Esophagus muscularis mucosa (tissue), 4 donors: ENCODE data around the gene SPPL3. TPM values are rescaled to one million over a fixed set of nuclear protein-coding genes. Genes with fewer than 3 reads are reported as not detected.
A peak's percentile ranks its signal among the peaks of the same experiment; 100 is the strongest.

Experiments
- DNase-seq: peaks from one replicate; pipeline ENCODE4 v3.0.0-alpha.2; 2017; ENCODE audit errors: extremely low spot score
- H3K27ac ChIP-seq, 4 donors: fragments of 200-600 bp; sonication (generic); replicated peaks in 1 of 4; 1 replicate in 3 of 4; 2 replicates in 1 of 4; pipeline ENCODE4 v1.5.1; 2016 to 2019; ENCODE audit warnings: mild to moderate bottlenecking in 1 of 4
- H3K27me3 ChIP-seq, 4 donors: fragments of 200-600 bp; sonication (generic); one replicate each; pipeline versions ENCODE4 v1.5.1 to v1.6.0; 2016 to 2019
- H3K36me3 ChIP-seq, 4 donors: fragments of 200-600 bp; sonication (generic); one replicate each; pipeline ENCODE4 v1.5.1; 2016 to 2019
- H3K4me1 ChIP-seq, 4 donors: fragments of 200-600 bp; sonication (generic); one replicate each; pipeline ENCODE4 v1.5.1; 2016 to 2019
- H3K4me3 ChIP-seq, 4 donors: fragments of 200-600 bp; sonication (generic); 1 replicate in 2 of 4; 2 replicates in 2 of 4; pipeline ENCODE4 v1.5.1; 2016 to 2019; ENCODE audit warnings: mild to moderate bottlenecking in 4 of 4, moderate library complexity in 1 of 4
- H3K9me3 ChIP-seq, 4 donors: fragments of 200-600 bp; sonication (generic); 1 replicate in 3 of 4; 2 replicates in 1 of 4; pipeline ENCODE4 v1.5.1; 2016 to 2019
- EP300 ChIP-seq: sonication (generic); formaldehyde crosslinking; IDR thresholded peaks from one replicate; pipeline ENCODE4 v1.6.1; 2017; ENCODE audit warnings: antibody characterized with exemption
- POLR2A ChIP-seq: fragments of 450-650 bp; IDR thresholded peaks from one replicate; pipeline ENCODE4 v1.6.1; 2017; ENCODE audit warnings: antibody characterized with exemption, moderate library complexity, mild to moderate bottlenecking, low read depth
- POLR2AphosphoS5 ChIP-seq, 2 donors: sonication (generic); formaldehyde crosslinking; IDR thresholded peaks; one replicate each; pipeline ENCODE4 v1.6.1; 2017; ENCODE audit warnings: antibody characterized with exemption in 2 of 2
- WGBS: methylation state at CpG from one replicate; pipeline ENCODE4 v1.1.5; 2018; 5-methylcytosine and 5-hydroxymethylcytosine counted together
- intact Hi-C: fragments of 100-400 bp; cut with DNase I; formaldehyde crosslinking; loops from one replicate; pipeline ENCODE4 v1.15.1; 2023
- total RNA-seq, 4 donors: library from RNA; depleted of rRNA; stranded (reverse); fragments of >200 nt; gene quantifications; one replicate each; pipeline versions ENCODE4 v1.1.0 to v1.2.1, GENCODE V29; 2016
- TF ChIP-seq, protein P1 (sequence below), 3 experiments: fragments of 200-600 bp in 2 of 3; fragments of 450-650 bp in 1 of 3; sonication (generic) in 2 of 3; IDR thresholded peaks; one replicate each; pipeline ENCODE4 v1.5.1; 2017 to 2019; ENCODE audit warnings: antibody characterized with exemption in 3 of 3, mild to moderate bottlenecking in 2 of 3, moderate library complexity in 1 of 3

Gene SPPL3
- total RNA-seq, 4 donors from 2014 or later = 18.4 to 32.1 (median 21.8) TPM

DNA sequence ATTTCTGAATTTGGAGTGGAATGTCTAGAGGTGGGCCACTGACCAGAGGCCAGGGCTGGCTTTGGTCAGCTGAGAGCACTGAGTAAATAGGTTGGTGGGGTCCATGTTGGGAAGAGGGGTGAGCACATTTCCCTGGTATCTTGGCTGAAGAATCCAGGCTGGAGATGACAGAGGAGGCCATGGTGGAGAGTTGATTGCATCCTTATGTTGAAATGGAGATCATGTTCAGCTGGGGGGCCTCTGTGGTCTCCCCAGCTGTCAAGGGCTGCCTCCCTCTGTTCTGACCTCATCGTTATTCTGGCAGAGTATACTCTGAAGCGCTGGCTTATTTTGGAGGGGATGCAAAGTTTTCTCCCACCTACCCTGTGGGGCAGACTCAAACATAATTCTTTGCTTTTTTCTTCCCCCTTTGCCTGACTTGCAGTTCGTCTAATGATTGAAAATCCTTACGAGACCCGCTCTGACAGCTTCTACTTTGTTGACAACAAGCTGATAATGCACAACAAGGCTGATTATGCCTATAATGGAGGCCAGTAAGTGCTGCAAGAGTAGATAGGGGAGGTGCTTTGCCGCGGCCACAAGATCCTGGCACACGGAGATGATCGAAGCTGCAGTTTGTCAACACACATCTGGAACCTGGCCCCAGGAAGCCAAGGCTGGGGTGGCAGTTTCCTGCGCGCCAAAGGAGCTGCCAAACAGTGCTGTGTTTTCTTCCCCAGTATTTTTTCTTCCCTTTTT, 184.5 kb downstream of the SPPL3 start:
- WGBS = 76% methylated on average over 11 of the region's 11 CpGs
- no peaks in the 10 kb centered on the region for H3K27me3 ChIP-seq
- peaks cover 6 to 17% (median 12%) of the 10 kb centered on the region in 4 donors for H3K4me1 ChIP-seq
- peak overlapping the region in 1 of 4 donors; percentile 10 for H3K27ac ChIP-seq
- no peak for TF ChIP-seq EP300
- no peak for TF ChIP-seq POLR2A
- TF ChIP-seq POLR2AphosphoS5 (IDR thresholded peaks at IDR 0.05) = no peak
- TF ChIP-seq, protein P1, sequence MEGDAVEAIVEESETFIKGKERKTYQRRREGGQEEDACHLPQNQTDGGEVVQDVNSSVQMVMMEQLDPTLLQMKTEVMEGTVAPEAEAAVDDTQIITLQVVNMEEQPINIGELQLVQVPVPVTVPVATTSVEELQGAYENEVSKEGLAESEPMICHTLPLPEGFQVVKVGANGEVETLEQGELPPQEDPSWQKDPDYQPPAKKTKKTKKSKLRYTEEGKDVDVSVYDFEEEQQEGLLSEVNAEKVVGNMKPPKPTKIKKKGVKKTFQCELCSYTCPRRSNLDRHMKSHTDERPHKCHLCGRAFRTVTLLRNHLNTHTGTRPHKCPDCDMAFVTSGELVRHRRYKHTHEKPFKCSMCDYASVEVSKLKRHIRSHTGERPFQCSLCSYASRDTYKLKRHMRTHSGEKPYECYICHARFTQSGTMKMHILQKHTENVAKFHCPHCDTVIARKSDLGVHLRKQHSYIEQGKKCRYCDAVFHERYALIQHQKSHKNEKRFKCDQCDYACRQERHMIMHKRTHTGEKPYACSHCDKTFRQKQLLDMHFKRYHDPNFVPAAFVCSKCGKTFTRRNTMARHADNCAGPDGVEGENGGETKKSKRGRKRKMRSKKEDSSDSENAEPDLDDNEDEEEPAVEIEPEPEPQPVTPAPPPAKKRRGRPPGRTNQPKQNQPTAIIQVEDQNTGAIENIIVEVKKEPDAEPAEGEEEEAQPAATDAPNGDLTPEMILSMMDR (IDR thresholded peaks at IDR 0.05) = no peak
- no peak for DNase-seq
- no peak overlapping the region for H3K4me3 ChIP-seq
- intact Hi-C loops = loop anchor here (10.0 kb wide), 1 partner anchor 185 kb away; the partner anchor contains the start of gene SPPL3
- no peaks in the 10 kb centered on the region for H3K9me3 ChIP-seq
- H3K36me3 ChIP-seq = peaks cover 44 to 94% (median 89%) of the 10 kb centered on the region in 4 donors

DNA sequence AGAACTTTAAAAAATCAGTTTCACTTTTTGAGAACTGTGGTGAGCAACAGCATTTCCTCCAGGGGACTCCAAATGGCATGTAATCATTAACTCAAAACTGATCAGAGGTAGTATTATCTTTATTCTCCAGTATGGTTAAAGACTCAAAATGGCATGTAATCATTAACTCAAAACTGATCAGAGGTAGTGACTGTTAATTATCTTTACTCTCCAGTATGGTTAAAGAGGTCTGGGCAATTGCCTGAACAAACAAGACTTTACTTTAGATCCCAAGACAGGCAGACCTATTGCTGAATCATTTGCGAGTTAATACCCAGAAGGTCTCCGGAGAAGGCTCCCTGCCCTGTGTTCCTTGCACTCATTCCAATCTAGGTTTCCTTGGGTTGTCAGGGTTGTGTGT, 185.1 kb downstream of the SPPL3 start:
- Histone ChIP-seq H3K27ac (no peak overlapping the region), H3K4me3 (no peak overlapping the region), H3K4me1 (peaks cover 6 to 16% (median 11%) of the 10 kb centered on the region in 4 donors), H3K9me3 (no peaks in the 10 kb centered on the region), H3K27me3 (no peaks in the 10 kb centered on the region), H3K36me3 (peaks cover 44 to 100% (median 94%) of the 10 kb centered on the region in 4 donors)
- TF ChIP-seq POLR2A (no peak), POLR2AphosphoS5 (IDR thresholded peaks at IDR 0.05) (no peak), EP300 (no peak)
- TF ChIP-seq, protein P1 (IDR thresholded peaks at IDR 0.05) = no peak
- no peak for DNase-seq
- WGBS = 86% methylated on average over 2 of the region's 2 CpGs
- intact Hi-C loops = no loop called here

DNA sequence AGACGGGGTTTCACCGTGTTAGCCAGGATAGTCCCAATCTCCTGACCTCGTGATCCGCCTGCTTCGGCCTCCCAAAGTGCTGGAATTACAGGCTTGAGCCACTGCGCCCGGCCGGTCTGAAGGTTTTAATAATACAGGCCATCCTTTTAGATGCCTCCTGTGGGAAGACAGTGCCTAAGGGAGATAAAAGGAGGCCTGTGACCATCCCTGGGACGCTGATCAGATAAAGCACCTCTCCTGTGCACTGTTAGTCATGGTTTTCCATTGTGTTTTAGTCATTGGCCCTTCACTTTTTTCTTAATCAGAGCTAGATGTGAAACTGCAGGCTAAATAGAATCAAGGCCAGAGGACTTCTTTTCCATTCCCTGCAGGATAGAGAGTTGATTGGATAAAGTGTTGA, 186.1 kb downstream of the SPPL3 start:
- 91% methylated on average over 9 of the region's 9 CpGs for WGBS
- peaks cover 6 to 22% (median 17%) of the 10 kb centered on the region in 4 donors for H3K4me1 ChIP-seq
- no peak overlapping the region for H3K27ac ChIP-seq
- no peak for DNase-seq
- TF ChIP-seq EP300 = no peak
- no peak for TF ChIP-seq POLR2AphosphoS5 (IDR thresholded peaks at IDR 0.05)
- TF ChIP-seq POLR2A = no peak
- TF ChIP-seq, protein P1 (IDR thresholded peaks at IDR 0.05) = no peak
- H3K9me3 ChIP-seq = no peaks in the 10 kb centered on the region
- no peaks in the 10 kb centered on the region for H3K27me3 ChIP-seq
- intact Hi-C loops = no loop called here
- H3K36me3 ChIP-seq = peaks cover 44 to 99% (median 96%) of the 10 kb centered on the region in 4 donors
- no peak overlapping the region for H3K4me3 ChIP-seq

DNA sequence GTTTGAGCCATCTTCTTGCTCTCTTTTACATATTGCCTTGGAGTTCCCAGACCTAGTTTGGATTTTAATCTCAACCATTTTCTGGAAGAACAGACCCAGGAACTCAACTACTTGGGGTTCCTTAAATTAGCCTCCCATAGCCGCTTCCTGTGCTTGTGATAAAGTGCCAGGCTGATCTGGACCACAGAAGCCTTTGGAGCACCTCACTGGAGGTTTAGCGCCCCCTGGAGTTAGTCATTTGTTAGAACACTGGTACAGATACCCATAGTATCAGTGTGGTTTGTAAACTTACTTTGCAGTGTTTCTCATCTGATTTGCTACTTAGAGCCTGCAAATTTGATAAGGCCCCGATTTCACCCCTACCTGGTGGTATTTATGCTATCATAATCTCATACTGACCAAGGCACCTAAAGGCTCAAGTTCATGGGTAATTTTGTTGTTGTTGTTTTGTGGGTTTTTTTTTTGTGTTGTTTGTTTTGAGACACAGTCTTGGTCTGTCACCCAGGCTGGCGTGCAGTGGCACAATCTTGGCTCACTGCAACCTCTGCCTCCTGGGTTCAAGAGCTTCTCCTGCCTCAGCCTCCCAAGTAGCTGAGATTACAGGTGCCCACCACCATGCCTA, 190.2 kb downstream of the SPPL3 start:
- TF ChIP-seq POLR2A (no peak), EP300 (no peak), POLR2AphosphoS5 (IDR thresholded peaks at IDR 0.05) (peak in 1 of 2 donors; percentile 34)
- TF ChIP-seq, protein P1 (IDR thresholded peaks at IDR 0.05) = peak; percentile 82 to 85 (median 82)
- Histone ChIP-seq H3K36me3 (peaks cover 26 to 59% (median 56%) of the 10 kb centered on the region in 4 donors), H3K27me3 (no peaks in the 10 kb centered on the region), H3K27ac (no peak overlapping the region), H3K4me1 (peaks cover 17 to 37% (median 34%) of the 10 kb centered on the region in 4 donors), H3K9me3 (no peaks in the 10 kb centered on the region), H3K4me3 (no peak overlapping the region)
- 17% methylated on average over 4 of the region's 4 CpGs for WGBS
- no peak for DNase-seq
- intact Hi-C loops = loop anchor here (2.0 kb wide), 2 partner anchors 65 to 131 kb away; no protein-coding TSS in a partner anchor
